ENCODE measurements around the gene ARHGEF28.

DNA sequence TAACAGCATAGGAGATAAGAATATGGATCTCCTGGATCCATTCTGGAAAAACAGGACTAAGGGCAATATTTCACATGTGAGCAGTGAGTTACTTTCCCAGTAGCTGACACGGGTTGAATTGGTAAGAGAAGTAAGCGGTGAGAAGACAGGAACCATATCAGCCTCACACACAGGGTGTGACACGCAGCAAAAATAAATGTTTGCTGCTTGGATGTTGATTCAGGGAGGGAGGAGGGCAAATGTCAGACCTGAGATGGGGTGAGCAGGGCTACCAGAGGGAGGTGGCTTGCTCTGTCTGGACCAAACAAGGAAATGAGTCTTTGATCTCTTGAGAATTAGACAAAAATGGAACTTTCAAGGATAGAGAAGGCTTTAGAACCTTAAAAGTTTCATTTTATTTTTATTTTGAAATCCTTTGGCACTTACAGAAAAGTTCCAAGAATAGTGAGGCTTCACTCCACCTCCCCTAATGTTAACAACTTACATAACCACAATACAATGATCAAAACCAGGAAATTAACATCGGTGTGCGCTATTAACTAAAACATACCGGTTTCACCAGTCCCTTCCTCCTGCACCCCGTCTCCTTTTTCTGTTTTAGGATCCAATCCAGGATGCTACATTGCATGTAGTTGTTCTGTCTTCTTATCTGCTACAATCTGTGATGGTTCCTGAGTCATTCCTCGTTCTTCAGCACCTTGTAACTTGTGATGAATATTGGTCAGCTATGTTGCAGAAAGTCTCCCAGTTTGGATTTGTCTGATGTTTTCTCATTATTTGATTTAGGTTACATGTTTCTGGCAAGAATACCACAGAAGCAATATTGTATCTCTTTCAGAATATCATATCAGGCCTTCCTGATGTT is 20.5 kb upstream of the ARHGEF28 start:
- TF ChIP-seq YY1 (IDR thresholded peaks at IDR 0.05; ENCODE audit: borderline replicate concordance in 1 of 3, control insufficient read depth in 1 of 3, extremely low read depth in 1 of 3, insufficient read depth in 3 of 3, insufficient read length in 1 of 3, insufficient replicate concordance in 2 of 3, low read depth in 1 of 3, low read length in 2 of 3) (no peak), CTCF (IDR thresholded peaks at IDR 0.05 in 2 of 3, conservative IDR thresholded peaks at IDR 0.05 in 1 of 3; ENCODE audit: insufficient read depth in 2 of 3, low read depth in 1 of 3, low read length in 3 of 3) (no peak), USF1 (CRISPR knock-in tag; IDR thresholded peaks at IDR 0.05) (no peak), NR2C1 (IDR thresholded peaks at IDR 0.05) (no peak), NR2C1 (tag; IDR thresholded peaks at IDR 0.05) (no peak), SREBF2 (CRISPR knock-in tag; IDR thresholded peaks at IDR 0.05) (no peak), ZNF274 (IDR thresholded peaks at IDR 0.05; ENCODE audit: borderline replicate concordance, low read depth, low read length) (no peak), CCAR2 (IDR thresholded peaks at IDR 0.05; ENCODE audit: low read depth, low read length) (no peak), CREB1 (IDR thresholded peaks at IDR 0.05) (no peak), CREB1 (CRISPR knock-in tag; IDR thresholded peaks at IDR 0.05) (no peak), POLR2AphosphoS5 (IDR thresholded peaks at IDR 0.05; ENCODE audit: control insufficient read depth, insufficient read depth, low read depth, low read length) (no peak), STAT5B (CRISPR knock-in tag; IDR thresholded peaks at IDR 0.05) (no peak), SMAD3 (CRISPR knock-in tag; conservative IDR thresholded peaks at IDR 0.05) (no peak), SETDB1 (IDR thresholded peaks at IDR 0.05; ENCODE audit: low read length) (no peak)
- TF ChIP-seq, protein P1, sequence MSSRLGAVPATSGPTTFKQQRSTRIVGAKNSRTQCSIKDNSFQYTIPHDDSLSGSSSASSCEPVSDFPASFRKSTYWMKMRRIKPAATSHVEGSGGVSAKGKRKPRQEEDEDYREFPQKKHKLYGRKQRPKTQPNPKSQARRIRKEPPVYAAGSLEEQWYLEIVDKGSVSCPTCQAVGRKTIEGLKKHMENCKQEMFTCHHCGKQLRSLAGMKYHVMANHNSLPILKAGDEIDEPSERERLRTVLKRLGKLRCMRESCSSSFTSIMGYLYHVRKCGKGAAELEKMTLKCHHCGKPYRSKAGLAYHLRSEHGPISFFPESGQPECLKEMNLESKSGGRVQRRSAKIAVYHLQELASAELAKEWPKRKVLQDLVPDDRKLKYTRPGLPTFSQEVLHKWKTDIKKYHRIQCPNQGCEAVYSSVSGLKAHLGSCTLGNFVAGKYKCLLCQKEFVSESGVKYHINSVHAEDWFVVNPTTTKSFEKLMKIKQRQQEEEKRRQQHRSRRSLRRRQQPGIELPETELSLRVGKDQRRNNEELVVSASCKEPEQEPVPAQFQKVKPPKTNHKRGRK (tag; IDR thresholded peaks at IDR 0.05) = no peak
- TF ChIP-seq, protein P2, sequence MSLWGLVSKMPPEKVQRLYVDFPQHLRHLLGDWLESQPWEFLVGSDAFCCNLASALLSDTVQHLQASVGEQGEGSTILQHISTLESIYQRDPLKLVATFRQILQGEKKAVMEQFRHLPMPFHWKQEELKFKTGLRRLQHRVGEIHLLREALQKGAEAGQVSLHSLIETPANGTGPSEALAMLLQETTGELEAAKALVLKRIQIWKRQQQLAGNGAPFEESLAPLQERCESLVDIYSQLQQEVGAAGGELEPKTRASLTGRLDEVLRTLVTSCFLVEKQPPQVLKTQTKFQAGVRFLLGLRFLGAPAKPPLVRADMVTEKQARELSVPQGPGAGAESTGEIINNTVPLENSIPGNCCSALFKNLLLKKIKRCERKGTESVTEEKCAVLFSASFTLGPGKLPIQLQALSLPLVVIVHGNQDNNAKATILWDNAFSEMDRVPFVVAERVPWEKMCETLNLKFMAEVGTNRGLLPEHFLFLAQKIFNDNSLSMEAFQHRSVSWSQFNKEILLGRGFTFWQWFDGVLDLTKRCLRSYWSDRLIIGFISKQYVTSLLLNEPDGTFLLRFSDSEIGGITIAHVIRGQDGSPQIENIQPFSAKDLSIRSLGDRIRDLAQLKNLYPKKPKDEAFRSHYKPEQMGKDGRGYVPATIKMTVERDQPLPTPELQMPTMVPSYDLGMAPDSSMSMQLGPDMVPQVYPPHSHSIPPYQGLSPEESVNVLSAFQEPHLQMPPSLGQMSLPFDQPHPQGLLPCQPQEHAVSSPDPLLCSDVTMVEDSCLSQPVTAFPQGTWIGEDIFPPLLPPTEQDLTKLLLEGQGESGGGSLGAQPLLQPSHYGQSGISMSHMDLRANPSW (CRISPR knock-in tag; IDR thresholded peaks at IDR 0.05) = no peak
